GM18520 (cell line): Measurements from ENCODE around the gene JUNB.
A peak's percentile ranks its signal among the peaks of the same experiment; 100 is the strongest.
"Not testable (repeated sequence)": the region's sequence is repeated elsewhere in the genome, so short reads cannot be mapped to it uniquely, and the experiment has no call there.

ENCODE experiments used
- ATAC-seq: cut with Tn5 transposase; IDR thresholded peaks from one replicate; pipeline ENCODE4 v1.9.1; 2021; ENCODE audit not compliant: unreplicated experiment

Gene JUNB

GRCh38 chr19:12802267-12803106 lies 11.2 kb downstream of the JUNB start:
- no peak for ATAC-seq

DNA sequence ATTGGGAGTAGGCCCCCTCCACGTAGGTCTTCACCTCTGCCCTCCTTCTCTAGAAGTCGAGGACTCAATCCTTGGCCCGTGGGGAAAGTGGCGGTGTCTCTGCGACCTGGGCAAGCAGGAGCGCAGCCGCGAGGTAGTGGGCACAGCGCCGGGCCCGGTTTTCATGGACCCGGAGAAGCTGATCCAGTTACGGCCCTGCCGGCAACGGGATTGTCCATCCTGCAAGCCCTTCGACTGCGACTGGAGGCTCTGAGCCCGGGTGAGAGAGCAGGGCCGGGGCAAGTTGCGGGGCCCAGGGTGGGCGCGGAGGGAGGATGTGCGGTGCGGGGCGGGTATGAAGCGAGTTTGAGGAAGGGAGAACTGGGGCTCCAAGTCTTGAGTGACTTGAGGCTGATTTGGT lies 12.8 kb downstream of the JUNB start:
- no peak for ATAC-seq

- ATAC-seq: peak; percentile 78
These were observed 15.2 kb downstream of the JUNB start, which contains the start of gene RNASEH2A for GRCh38 chr19:12806242-12807081. Gene RNASEH2A (plus strand): TSS chr19:12806584. CDS start chr19:12806674, 90 bp downstream.

DNA sequence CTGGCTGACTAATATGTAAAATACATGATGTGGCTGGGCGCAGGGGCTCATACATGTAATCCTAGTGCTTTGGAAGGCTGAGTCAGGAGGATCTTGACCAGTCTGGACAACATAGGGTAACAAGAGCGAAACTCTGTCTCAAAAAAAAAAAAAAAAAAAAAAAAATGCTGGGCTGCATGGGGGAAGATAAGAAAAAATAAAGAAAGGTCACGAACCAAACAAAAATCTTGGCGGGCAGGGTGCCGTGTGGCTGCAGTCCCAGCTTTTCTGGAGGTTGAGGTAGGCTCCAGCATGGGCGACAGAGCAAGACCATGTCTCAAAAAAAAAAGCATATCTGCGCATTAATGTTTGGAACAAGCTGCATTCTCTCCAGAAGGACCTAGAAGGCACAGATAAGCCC lies 23.8 kb downstream of the JUNB start:
- no peak for ATAC-seq

DNA sequence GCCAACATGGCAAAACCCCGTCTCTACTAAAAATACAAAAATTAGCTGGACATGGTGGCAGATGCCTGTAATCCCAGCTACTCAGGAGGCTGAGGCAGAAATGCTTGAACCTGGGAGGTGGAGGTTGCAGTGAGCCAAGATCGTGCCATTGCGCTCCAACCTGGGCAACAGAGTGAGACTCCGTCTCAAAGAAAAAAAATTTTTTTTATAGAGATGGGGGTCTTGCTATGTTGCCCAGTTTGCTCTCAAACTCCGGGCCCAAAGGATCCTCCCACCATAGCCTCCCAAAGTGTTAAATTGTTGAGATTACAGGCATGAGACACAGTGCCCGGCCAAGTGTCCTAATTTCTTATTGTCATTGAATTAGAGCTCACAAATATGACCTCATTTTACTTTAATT lies 25.9 kb downstream of the JUNB start:
- not testable (repeated sequence) for ATAC-seq

- not testable (repeated sequence) for ATAC-seq
These were observed 26.5 kb downstream of the JUNB start for GRCh38 chr19:12817810-12818209.

GRCh38 chr19:12821761-12822160 lies 30.5 kb downstream of the JUNB start:
- no peak for ATAC-seq

GRCh38 chr19:12825254-12826131 lies 34.2 kb downstream of the JUNB start:
- no peak for ATAC-seq

DNA sequence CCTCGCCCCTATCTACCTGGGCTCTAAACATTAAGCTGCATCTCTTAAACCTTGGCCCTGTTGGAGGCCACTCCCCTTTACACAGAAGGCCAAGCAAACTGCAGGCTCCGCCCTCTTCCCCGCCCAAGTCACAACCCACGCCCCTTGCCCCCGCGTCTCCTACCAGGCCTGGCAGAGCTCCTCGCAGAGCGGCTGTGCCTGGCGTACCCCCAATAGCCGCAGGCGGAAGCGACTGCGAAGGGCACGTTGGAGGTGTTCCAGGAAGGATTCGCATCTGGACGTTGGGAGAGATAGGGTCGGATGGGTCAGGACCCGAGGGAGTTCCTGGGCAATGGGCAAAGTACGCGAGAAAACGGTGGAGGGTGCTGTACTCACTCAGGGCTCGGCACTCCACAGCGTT lies 37.2 kb downstream of the JUNB start:
- no peak for ATAC-seq

DNA sequence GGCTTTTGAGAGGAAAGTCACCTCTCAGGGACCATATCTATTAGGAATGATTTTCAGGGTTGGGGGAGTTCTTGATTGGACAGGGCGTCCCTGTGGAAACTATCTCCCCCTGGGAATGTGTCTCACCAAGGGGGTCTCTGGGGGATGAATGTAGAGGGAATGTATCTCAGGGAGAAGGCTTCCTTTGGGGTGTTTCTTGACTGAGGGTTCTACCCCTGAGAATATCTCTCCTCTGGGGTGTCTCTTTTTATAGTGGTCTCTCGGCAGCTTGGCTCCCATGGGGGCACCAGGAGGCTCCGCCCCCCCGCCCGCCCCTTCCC lies 42.1 kb downstream of the JUNB start:
- ATAC-seq: no peak

DNA sequence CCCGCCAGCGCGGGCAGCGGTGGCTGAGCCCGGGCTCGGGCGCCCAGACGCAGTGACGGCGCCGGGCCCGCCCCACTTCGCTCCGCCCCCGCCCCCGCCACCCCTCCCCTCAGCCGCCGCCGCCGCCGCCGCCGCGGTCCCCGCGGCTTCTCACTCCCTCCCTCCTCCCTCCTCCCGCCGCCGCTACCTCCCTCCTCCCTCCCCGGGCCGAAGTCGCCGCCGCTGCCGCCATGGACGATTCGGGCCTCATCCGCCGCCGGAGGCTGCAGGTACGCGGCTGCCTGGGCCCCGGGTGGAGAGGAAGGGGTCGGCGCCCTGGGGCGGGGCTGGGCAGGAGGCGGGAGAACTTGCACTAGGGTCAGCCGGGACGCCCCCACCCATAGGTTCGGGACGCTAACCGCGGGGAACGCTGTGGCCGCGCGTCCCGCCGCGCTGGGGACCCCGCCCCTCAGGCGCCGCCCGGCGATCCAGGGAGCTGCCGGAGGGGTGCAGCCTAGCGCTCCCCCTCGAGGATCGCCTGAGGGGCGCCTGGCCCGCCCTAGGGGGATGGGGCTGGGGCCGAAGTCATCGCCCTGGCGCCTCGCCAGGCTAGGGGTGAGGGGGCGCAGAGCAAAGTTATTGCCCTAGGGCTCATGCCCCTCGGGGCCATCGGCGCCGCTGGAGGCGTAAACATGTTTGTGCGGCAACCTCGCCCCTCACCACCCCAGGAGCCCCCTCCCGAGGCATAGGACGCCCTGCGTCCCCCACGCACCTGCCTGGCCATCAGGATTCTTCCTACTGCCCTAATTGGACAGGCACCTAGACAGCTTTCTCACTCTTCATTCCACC lies 42.7 kb downstream of the JUNB start:
- ATAC-seq: no peak

GRCh38 chr19:12834566-12834943 lies 43.3 kb downstream of the JUNB start, which contains the start of gene RTBDN:
Gene RTBDN (minus strand): TSS chr19:12834579. CDS start chr19:12829979, 4,600 bp downstream.
- no peak for ATAC-seq

GRCh38 chr19:12834976-12835757 lies 43.9 kb downstream of the JUNB start:
- no peak for ATAC-seq

GRCh38 chr19:12836529-12836863 lies 45.2 kb downstream of the JUNB start:
- ATAC-seq: no peak

DNA sequence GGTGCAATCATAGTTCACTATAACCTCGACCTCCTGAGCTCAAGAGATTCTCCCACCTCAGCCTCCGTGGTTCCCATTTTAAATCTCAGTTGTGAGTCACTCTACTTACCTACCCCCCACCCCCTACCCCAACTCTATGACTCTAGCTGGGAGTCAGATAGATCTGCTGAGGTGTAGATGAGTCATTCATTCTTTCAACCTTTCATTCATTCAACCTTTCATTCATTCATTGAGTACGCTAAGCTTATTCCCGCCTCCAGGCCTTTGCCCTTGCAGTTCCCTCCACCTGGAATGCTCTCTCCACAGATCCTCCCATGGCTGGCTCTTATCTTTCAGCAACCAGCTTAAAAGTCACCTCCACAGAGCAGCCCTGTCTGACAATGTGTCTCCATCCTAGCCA lies 45.9 kb downstream of the JUNB start:
- ATAC-seq: no peak

DNA sequence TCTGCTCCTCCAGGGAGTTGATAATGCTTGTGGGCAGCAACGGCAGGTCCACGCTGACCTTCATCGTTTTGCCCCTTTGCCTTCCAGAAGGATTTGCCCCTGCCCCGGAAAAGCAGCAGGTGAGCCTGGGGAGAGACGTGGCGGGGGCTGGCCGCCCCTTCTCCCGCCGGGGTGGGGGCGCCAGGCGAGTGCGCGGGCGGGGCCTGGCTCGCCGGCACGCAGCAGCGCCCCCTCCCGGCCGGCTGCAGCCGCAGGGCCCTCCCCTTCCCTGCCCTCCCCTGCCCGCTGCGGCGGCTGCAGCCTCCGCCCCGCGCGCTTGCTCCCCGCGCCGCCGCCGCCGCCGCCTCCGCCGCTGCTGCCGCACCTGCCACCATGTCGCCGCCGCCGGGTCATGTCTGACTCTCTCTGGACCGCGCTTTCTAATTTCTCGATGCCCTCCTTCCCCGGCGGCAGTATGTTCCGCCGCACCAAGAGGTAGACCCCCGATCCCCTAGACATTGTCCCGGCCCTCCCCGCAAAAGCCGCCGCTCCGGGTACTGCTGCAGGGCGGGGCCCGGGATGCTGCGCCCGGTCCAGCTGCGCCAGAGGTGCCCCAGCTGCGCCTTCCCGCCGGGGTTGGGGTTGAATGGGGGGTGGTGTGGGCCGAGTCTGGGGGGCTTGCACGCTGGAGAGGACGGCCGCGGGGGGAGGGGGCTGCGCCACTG lies 47.0 kb downstream of the JUNB start, which contains the start of gene MAST1:
TSS of gene MAST1 (plus strand) at position 334 of the 704 bp plus-strand sequence. CDS start at position 392, 58 bp downstream.
- no peak for ATAC-seq

- no peak for ATAC-seq
These were observed 47.8 kb downstream of the JUNB start for GRCh38 chr19:12838886-12839756.
